Stimulated activated CD4-positive, alpha-beta T cell treated with anti-CD3 and anti-CD28 coated beads, Interleukin-2, amount 100 ng/mL, for 4 hours (primary cell): ENCODE measurements around the gene NPLOC4.
A peak's percentile ranks its signal among the peaks of the same experiment; 100 is the strongest.
"Not testable (repeated sequence)": the region's sequence is repeated elsewhere in the genome, so short reads cannot be mapped to it uniquely, and the experiment has no call there.

Experiments
- DNase-seq: peaks from one replicate; pipeline ENCODE4 v3.0.0-alpha.2; 2020; ENCODE audit warnings: low read depth

The NPLOC4 gene

DNA sequence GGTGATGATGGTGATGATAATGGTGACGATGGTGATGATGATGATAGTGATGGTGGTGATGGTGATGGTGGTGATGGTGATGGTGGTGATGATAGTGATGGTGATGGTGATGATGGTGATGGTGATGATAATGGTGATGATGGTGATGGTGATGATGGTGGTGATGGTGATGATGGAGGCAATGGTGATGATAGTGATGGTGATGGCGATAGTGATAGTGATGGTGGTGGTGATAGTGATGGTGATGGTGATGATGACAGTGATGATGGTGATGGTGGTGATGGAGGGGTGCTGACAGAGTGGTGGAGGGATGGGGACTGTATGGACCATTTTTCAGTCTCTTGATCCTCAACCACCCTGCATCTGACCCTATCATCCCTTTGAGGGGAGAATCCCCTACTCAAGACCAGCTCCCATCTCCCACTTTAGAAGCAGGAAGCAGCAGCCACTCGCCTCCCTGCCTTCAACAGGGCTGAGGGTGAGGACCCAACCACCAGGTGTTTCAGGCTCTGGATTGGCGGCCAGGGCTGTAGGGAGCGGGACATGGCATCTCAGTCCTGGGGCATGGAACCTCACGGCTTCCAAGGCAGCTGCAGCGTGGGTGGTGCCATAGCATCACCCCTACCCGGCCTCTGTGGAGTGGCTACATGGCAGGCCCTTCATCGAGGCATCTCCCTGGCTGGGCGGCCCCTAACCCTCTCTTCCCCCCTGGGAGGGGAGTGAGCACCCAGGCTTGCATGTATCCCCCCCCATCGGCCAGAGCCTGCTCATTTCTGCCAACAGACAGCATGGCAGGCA lies 104.2 kb downstream of the NPLOC4 start:
- no peak for DNase-seq

DNA sequence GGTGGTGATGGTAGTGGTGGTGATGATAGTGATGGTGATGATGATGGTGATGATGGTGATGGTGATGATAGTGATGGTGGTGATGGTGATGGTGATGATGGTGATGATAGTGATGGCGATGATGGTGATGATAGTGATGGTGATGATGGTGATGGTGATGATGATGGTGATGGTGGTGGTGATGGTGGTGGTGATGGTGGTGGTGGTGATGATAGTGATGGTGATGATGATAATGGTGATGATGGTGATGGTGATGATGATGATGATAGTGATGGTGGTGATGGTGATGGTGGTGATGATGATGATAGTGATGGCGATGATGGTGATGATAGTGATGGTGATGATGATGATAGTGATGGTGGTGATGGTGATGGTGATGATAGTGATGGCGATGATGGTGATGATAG lies 104.9 kb downstream of the NPLOC4 start:
- not testable (repeated sequence) for DNase-seq

- DNase-seq: not testable (repeated sequence)
Observed at GRCh38 chr17:81531013-81531412, 105.9 kb downstream of the NPLOC4 start.

GRCh38 chr17:81529437-81529803 lies 107.5 kb downstream of the NPLOC4 start:
- DNase-seq: no peak

DNA sequence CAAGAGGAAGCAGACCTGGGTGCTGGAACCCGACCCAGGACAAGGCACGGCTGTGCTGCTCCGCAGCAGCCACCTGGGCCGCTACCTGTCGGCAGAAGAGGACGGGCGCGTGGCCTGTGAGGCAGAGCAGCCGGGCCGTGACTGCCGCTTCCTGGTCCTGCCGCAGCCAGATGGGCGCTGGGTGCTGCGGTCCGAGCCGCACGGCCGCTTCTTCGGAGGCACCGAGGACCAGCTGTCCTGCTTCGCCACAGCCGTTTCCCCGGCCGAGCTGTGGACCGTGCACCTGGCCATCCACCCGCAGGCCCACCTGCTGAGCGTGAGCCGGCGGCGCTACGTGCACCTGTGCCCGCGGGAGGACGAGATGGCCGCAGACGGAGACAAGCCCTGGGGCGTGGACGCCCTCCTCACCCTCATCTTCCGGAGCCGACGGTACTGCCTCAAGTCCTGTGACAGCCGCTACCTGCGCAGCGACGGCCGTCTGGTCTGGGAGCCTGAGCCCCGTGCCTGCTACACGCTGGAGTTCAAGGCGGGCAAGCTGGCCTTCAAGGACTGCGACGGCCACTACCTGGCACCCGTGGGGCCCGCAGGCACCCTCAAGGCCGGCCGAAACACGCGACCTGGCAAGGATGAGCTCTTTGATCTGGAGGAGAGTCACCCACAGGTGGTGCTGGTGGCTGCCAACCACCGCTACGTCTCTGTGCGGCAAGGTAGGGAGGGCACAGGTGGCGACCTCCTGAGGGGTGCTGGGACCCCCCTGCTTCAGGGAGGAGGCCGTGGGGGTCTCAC lies 108.1 kb downstream of the NPLOC4 start:
- DNase-seq: no peak

DNA sequence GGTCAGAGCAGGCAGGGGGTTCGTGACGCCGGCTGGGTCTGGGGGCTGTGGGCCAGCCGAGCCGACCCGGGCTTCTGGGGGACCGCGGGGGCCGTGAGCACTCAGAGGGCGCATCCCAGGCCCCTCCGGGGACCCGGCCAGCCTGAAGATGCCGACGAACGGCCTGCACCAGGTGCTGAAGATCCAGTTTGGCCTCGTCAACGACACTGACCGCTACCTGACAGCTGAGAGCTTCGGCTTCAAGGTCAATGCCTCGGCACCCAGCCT lies 108.6 kb downstream of the NPLOC4 start:
- no peak for DNase-seq

GRCh38 chr17:81527591-81528383 lies 109.1 kb downstream of the NPLOC4 start, which contains the start of gene FSCN2:
TSS of gene FSCN2 (plus strand) at chr17:81528377. CDS start at chr17:81528532, 155 bp downstream.
- DNase-seq: no peak

DNA sequence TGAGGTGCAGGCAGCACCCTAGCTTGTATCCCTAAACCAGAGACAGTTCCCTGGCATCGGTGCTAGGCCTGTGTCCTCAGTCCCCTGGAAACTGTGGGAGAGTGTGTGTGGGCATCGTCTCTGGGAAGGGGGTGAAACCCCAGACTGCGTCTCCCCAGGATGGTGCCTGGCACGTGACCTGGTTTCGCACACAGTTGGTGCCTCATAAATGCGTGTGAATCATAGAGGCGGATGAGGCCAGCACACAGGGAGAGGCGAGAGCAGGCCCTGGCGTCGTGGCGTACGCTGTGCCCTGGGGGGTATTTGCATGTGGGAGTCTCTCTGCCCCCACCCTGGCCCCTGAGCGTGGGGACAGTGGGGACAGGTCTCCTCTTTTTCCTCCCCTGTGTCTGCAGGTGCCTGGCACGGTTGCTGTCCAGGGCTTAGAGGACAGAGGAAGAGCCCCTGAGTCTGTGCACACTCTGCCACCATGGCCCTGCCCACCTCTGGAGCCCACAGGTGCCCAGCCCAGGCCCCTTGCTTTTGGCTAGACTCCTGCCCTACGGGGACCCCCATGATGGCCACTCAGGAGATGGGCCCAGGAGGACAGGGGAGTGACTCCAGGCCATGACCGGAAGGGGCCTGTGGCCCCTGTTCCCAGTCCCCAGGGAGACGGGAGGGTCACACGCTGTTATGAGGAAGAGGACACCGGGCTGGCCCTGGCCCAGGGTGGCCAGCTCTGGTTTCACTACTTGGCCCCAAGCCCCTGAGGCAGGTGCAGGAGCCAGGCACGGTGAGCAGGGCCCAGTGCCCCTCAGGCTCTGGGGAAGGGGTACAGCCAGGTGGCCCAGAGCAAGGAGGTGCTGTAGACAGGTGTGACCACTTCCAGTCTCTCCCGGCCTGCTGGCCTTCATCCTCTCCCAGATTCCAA lies 110.0 kb downstream of the NPLOC4 start:
- DNase-seq: no peak

- no peak for DNase-seq
Observed at GRCh38 chr17:81524865-81525159, 112.1 kb downstream of the NPLOC4 start.

- DNase-seq: no peak
Observed at GRCh38 chr17:81524039-81524864, 112.7 kb downstream of the NPLOC4 start.

GRCh38 chr17:81523402-81524038 lies 113.4 kb downstream of the NPLOC4 start:
- no peak for DNase-seq

DNA sequence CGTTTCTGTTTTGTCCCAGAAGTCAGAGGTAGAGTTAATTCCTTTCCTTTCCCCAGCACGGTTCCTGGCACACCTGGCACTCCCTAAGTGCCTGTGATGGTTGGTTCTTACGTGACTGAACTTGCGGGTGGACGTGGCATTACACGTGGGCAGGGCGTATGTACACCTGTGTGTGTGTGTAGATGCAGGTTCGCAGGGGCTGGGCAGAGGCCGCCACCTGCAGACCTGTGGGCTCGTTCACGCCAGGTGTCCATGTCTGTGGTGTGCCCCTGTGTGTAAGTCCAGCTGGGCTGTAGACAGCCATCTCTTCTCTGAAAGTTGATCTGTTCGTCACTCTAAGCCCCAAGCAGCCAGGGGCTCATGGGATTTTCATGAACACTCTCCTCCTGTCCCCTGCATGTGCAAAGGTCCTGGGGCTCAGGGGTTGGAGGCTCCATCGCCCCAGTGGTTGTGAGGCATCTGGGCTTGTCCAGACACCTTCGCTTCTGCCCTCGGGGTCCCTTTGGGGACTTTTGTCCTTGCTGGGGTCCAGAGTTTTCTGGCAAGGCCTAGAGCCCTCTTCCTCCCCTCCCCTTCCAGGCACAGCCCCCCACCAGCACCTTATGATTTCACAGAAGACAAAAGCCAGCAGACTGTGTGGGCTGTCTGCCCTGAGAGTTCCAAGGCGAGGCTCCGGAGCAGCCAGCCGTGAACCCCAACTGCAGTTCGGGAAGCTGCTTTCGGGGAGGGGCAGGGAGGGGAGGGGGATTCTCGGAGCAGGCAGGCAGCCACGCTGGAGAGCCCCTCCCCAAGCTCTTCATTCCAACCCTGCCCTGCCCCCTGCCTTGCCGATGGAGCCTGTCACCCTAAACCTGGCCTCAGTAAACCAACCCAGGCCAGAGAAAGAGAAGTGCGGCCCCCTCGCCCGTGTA lies 114.2 kb downstream of the NPLOC4 start:
- DNase-seq: no peak

GRCh38 chr17:81520021-81520901 lies 116.7 kb downstream of the NPLOC4 start:
- no peak for DNase-seq

GRCh38 chr17:81519284-81520020 lies 117.5 kb downstream of the NPLOC4 start:
- peak; percentile 60 for DNase-seq

- no peak for DNase-seq
Observed at GRCh38 chr17:81518785-81519283, 118.1 kb downstream of the NPLOC4 start.

- DNase-seq: no peak
Observed at GRCh38 chr17:81518113-81518784, 118.7 kb downstream of the NPLOC4 start.
